H1 (cell line): ENCODE measurements around the gene GTF2A1L. TPM values are rescaled to one million over a fixed set of nuclear protein-coding genes. Genes with fewer than 3 reads are reported as not detected.

Experiments used
- CTCF ChIA-PET: fragments of 300-600 bp; sonication (Branson Sonifier 250); formaldehyde crosslinking; loops from one replicate; lab custom pipeline; 2021; ENCODE audit not compliant: partially characterized antibody; lab: Charles Lee
- POLR2A ChIA-PET: fragments of 300-600 bp; sonication (Branson Sonifier 250); formaldehyde crosslinking; loops from one replicate; lab custom pipeline; 2021; ENCODE audit warnings: inconsistent platforms; ENCODE audit not compliant: partially characterized antibody; lab: Charles Lee
- DNase-seq, 2 experiments: peaks; one replicate each; pipeline versions ENCODE4 v3.0.0 to v3.0.0-alpha.2; 2010 to 2022; ENCODE audit warnings: low spot score in 2 of 2, low read depth in 1 of 2, mixed read lengths in 1 of 2
- FAIRE-seq: peaks from 2 replicates; lab custom pipeline; 2011; peaks lifted over from hg19 to GRCh38; lab: Jason Lieb, UNC
- H2AFZ ChIP-seq: 2 replicates; pipeline ENCODE4 v1.8.1; 2012; ENCODE audit warnings: low read length, inconsistent platforms
- H2AK5ac ChIP-seq: 2 replicates; pipeline ENCODE4 v1.6.1; 2013; ENCODE audit warnings: low read depth, low read length
- H2BK120ac ChIP-seq: replicated peaks from 2 replicates; pipeline ENCODE3; 2013; ENCODE audit warnings: low read depth, low read length, inconsistent platforms
- H2BK12ac ChIP-seq: 2 replicates; pipeline ENCODE4 v1.6.1; 2013; ENCODE audit warnings: low read depth, low read length
- H2BK15ac ChIP-seq: 2 replicates; pipeline ENCODE4 v1.6.1; 2013; ENCODE audit warnings: low read length
- H2BK20ac ChIP-seq: 2 replicates; pipeline ENCODE4 v1.6.1; 2013; ENCODE audit warnings: low read length
- H2BK5ac ChIP-seq: 2 replicates; pipeline ENCODE4 v1.6.1; 2013; ENCODE audit warnings: low read depth, low read length
- H3K14ac ChIP-seq: 2 replicates; pipeline ENCODE4 v1.6.1; 2013; ENCODE audit warnings: inconsistent platforms; ENCODE audit not compliant: insufficient read length
- H3K18ac ChIP-seq: 2 replicates; pipeline ENCODE4 v1.6.1; 2013; ENCODE audit warnings: low read length; ENCODE audit errors: extremely low read depth
- H3K23ac ChIP-seq: 2 replicates; pipeline ENCODE4 v1.6.1; 2013; ENCODE audit warnings: inconsistent platforms; ENCODE audit not compliant: insufficient read length
- H3K23me2 ChIP-seq: 2 replicates; pipeline ENCODE4 v1.6.1; 2013; ENCODE audit warnings: low read depth, low read length
- H3K27ac ChIP-seq: 2 replicates; pipeline ENCODE4 v1.6.1; 2011; ENCODE audit warnings: low read depth, low read length, inconsistent platforms
- H3K27me3 ChIP-seq, 4 experiments: replicated peaks in 1 of 4; 1 replicate in 1 of 4; 2 replicates in 3 of 4; pipeline versions ENCODE4 v1.6.1 to v1.8.1; 2011 to 2013; ENCODE audit warnings: low read length in 3 of 4, mild to moderate bottlenecking in 3 of 4, inconsistent platforms in 2 of 4, mixed read lengths in 2 of 4, moderate library complexity in 1 of 4; ENCODE audit not compliant: control insufficient read depth in 3 of 4, insufficient read depth in 3 of 4; ENCODE audit errors: extremely low read depth in 1 of 4
- H3K36me3 ChIP-seq, 4 experiments: 2 replicates each; pipeline versions ENCODE4 v1.6.1 to v1.8.1; 2011 to 2013; ENCODE audit warnings: mild to moderate bottlenecking in 4 of 4, low read length in 3 of 4, moderate library complexity in 2 of 4, control low read depth in 1 of 4, inconsistent platforms in 1 of 4; ENCODE audit not compliant: insufficient read depth in 4 of 4, control insufficient read depth in 2 of 4
- H3K4ac ChIP-seq: replicated peaks from 2 replicates; pipeline ENCODE3; 2013; ENCODE audit warnings: low read length, low read depth, mixed read lengths, inconsistent platforms; ENCODE audit not compliant: insufficient read length
- H3K4me1 ChIP-seq, 4 experiments: replicated peaks in 1 of 4; 1 replicate in 1 of 4; 2 replicates in 3 of 4; pipeline versions ENCODE4 v1.6.1 to v1.8.1; 2011 to 2013; ENCODE audit warnings: low read length in 3 of 4, inconsistent platforms in 2 of 4, mixed read lengths in 1 of 4; ENCODE audit not compliant: insufficient read depth in 4 of 4, control insufficient read depth in 3 of 4
- H3K4me2 ChIP-seq, 2 experiments: 2 replicates each; pipeline versions ENCODE4 v1.6.1 to v1.8.1; 2011 to 2013; ENCODE audit warnings: low read depth in 2 of 2, low read length in 2 of 2, control low read depth in 1 of 2, inconsistent platforms in 1 of 2, mild to moderate bottlenecking in 1 of 2; ENCODE audit not compliant: insufficient read depth in 1 of 2
- H3K4me3 ChIP-seq, 4 experiments: fragments of 200-600, 300-600 bp in 1 of 4; sonication (generic), shearing (Covaris generic), sonication (Bioruptor Twin) in 1 of 4; 2 replicates each; pipeline versions ENCODE4 v1.5.1 to v1.8.1; 2011 to 2016; ENCODE audit warnings: low read length in 4 of 4, low read depth in 3 of 4, control low read depth in 2 of 4, inconsistent platforms in 2 of 4, mild to moderate bottlenecking in 2 of 4, mixed read lengths in 1 of 4, moderate library complexity in 1 of 4; ENCODE audit not compliant: insufficient read depth in 2 of 4; ENCODE audit errors: extremely low read depth in 1 of 4
- H3K56ac ChIP-seq: replicated peaks from 2 replicates; pipeline ENCODE3; 2013; ENCODE audit warnings: low read depth, mild to moderate bottlenecking, mixed read lengths, low read length, inconsistent platforms; ENCODE audit not compliant: insufficient read length
- H3K79me1 ChIP-seq: 2 replicates; pipeline ENCODE4 v1.6.1; 2013; ENCODE audit warnings: low read depth, low read length, control low read depth
- H3K79me2 ChIP-seq, 2 experiments: 2 replicates each; pipeline versions ENCODE4 v1.6.1 to v1.8.1; 2012 to 2013; ENCODE audit warnings: low read length in 2 of 2, mild to moderate bottlenecking in 2 of 2, inconsistent platforms in 1 of 2; ENCODE audit not compliant: insufficient read depth in 2 of 2, control insufficient read depth in 1 of 2
- H3K9ac ChIP-seq, 4 experiments: replicated peaks in 1 of 4; 1 replicate in 1 of 4; 2 replicates in 3 of 4; pipeline versions ENCODE4 v1.6.1 to v1.8.1; 2011 to 2013; ENCODE audit warnings: low read depth in 3 of 4, low read length in 3 of 4, control low read depth in 2 of 4, mild to moderate bottlenecking in 2 of 4, moderate library complexity in 2 of 4, inconsistent platforms in 1 of 4; ENCODE audit errors: extremely low read depth in 1 of 4
- H3K9me3 ChIP-seq, 2 experiments: 2 replicates each; pipeline versions ENCODE4 v1.6.1 to v1.8.1; 2012 to 2013; ENCODE audit warnings: mild to moderate bottlenecking in 2 of 2, moderate library complexity in 2 of 2, control low read depth in 1 of 2, inconsistent platforms in 1 of 2, low read depth in 1 of 2, low read length in 1 of 2, mixed read lengths in 1 of 2; ENCODE audit not compliant: insufficient read depth in 2 of 2
- H4K20me1 ChIP-seq, 2 experiments: replicated peaks in 1 of 2; 2 replicates each; pipeline versions ENCODE3 to v1.8.1; 2011 to 2013; ENCODE audit warnings: inconsistent platforms in 2 of 2, low read length in 2 of 2, mild to moderate bottlenecking in 1 of 2; ENCODE audit not compliant: insufficient read depth in 2 of 2, control insufficient read depth in 1 of 2
- H4K5ac ChIP-seq: 2 replicates; pipeline ENCODE4 v1.6.1; 2013; ENCODE audit warnings: low read length, low read depth, mixed read lengths, inconsistent platforms; ENCODE audit not compliant: insufficient read length
- H4K8ac ChIP-seq: 2 replicates; pipeline ENCODE4 v1.8.0; 2013; ENCODE audit warnings: mild to moderate bottlenecking, moderate library complexity, low read length, inconsistent platforms; ENCODE audit not compliant: insufficient read depth; ENCODE audit errors: extremely low read depth
- H4K91ac ChIP-seq: replicated peaks from 2 replicates; pipeline ENCODE3; 2013; ENCODE audit warnings: low read length, mixed read lengths, inconsistent platforms; ENCODE audit not compliant: insufficient read length
- BCL11A ChIP-seq, 2 experiments: IDR thresholded peaks; one replicate each; pipeline ENCODE4 v1.6.1; 2011; ENCODE audit warnings: low read depth in 2 of 2, low read length in 2 of 2, mild to moderate bottlenecking in 2 of 2
- CHD2 ChIP-seq: IDR thresholded peaks from 2 replicates; pipeline ENCODE4 v1.6.1; 2012; ENCODE audit warnings: low read length, improper control_type of control experiment
- JUN ChIP-seq: IDR thresholded peaks from 2 replicates; pipeline ENCODE4 v1.6.1; 2011; ENCODE audit warnings: low read depth, mild to moderate bottlenecking, improper control_type of control experiment, low read length
- KDM1A ChIP-seq: fragments of 200-600, 300-600 bp; sonication (generic); IDR thresholded peaks from 2 replicates; pipeline ENCODE4 v1.7.1; 2016; ENCODE audit warnings: mild to moderate bottlenecking, low read length, borderline replicate concordance
- NANOG ChIP-seq: IDR thresholded peaks from 2 replicates; pipeline ENCODE4 v1.6.1; 2011; ENCODE audit warnings: low read length, low read depth, mild to moderate bottlenecking, inconsistent platforms; ENCODE audit not compliant: insufficient read depth, poor library complexity, severe bottlenecking
- PHF8 ChIP-seq: fragments of 200-600 bp; sonication (generic); conservative IDR thresholded peaks from 2 replicates; pipeline ENCODE4 v1.7.1; 2012; ENCODE audit warnings: low read depth, mild to moderate bottlenecking, inconsistent platforms, low read length, moderate library complexity
- RFX5 ChIP-seq: IDR thresholded peaks from 2 replicates; pipeline ENCODE4 v1.6.1; 2011; ENCODE audit warnings: low read depth, low read length, improper control_type of control experiment, borderline replicate concordance
- RXRA ChIP-seq: IDR thresholded peaks from 2 replicates; pipeline ENCODE4 v1.6.1; 2011; ENCODE audit warnings: low read depth, mild to moderate bottlenecking, low read length, moderate library complexity; ENCODE audit not compliant: insufficient read depth
- SP4 ChIP-seq: IDR thresholded peaks from 2 replicates; pipeline ENCODE4 v1.6.1; 2012; ENCODE audit warnings: low read length, inconsistent platforms
- TBP ChIP-seq: IDR thresholded peaks from 2 replicates; pipeline ENCODE4 v1.6.1; 2011; ENCODE audit warnings: low read depth, low read length, improper control_type of control experiment
- TCF12 ChIP-seq: IDR thresholded peaks from 2 replicates; pipeline ENCODE4 v1.6.1; 2011; ENCODE audit warnings: low read depth, mild to moderate bottlenecking, low read length
- WGBS, 2 experiments: shearing (Covaris generic) in 1 of 2; methylation state at CpG; one replicate each; pipeline versions ENCODE4 v1.1.6 to v1.1.7; 2013 to 2015; ENCODE audit warnings: low lambda C conversion rate in 2 of 2, mixed read lengths in 2 of 2, inconsistent platforms in 1 of 2, low coverage in 1 of 2, missing lambda C conversion rate in 1 of 2; ENCODE audit not compliant: insufficient replicate concordance in 2 of 2, insufficient coverage in 1 of 2, insufficient read length in 1 of 2; ENCODE audit errors: extremely low coverage in 1 of 2, missing lambda C conversion rate in 1 of 2; 5-methylcytosine and 5-hydroxymethylcytosine counted together
- polyA plus RNA-seq, 7 experiments: library from polyadenylated mRNA; depleted of rRNA in 3 of 7; stranded (reverse) in 5 of 7; unstranded in 2 of 7; fragments of >200 nt in 5 of 7; fragments of 200-250 nt in 2 of 7; gene quantifications; 1 replicate in 5 of 7; 2 replicates in 1 of 7; 4 replicates in 1 of 7; pipeline versions ENCODE4 v1.2.1 to v1.2.3, GENCODE V29; 2011 to 2013; ENCODE audit warnings: missing spikeins in 2 of 7, mixed read lengths in 2 of 7
- total RNA-seq: library from RNA; stranded (reverse); fragmentation: NEBNext Ultra II Directional; extraction: Animal tissue kit (Norgen Biotek cat#: 25700); gene quantifications from 2 replicates; pipeline ENCODE4 v1.2.1, GENCODE V29; 2021

GTF2A1L gene
- total and polyA plus RNA-seq, 2 of the 8 experiments (the other 6 are each of a cell fraction or from before 2014, with no cell fraction given): 0.18 TPM; not detected in 1

DNA sequence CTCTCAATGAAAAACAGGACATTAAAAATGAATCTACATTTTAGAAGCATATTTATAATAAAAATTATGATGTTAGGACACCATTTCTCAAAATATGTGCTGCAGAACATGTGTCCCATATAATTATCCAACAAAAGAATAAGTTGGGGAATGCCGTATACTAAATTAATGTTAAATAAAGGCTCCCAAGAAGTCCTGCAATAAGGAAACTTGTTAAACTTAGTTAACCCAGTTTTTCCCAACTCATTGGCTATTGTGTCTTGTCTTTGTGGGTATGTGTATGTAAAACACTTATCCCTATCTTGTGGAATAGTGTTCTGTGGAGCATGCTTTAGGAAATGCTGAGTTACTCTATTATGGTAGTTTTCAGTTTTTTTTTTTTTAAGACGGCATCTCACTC, 25.6 kb upstream of the GTF2A1L start:
- H2BK20ac ChIP-seq: no peak overlapping the region
- CTCF ChIA-PET: interaction anchor here (0.8 to 1.1 kb wide), 2 partner anchors 9 to 12 kb away, joined by 3 read pairs; no protein-coding TSS in a partner anchor

More for the DNA sequence above, 25.6 kb upstream of the GTF2A1L start:
- H3K36me3 ChIP-seq: no peaks in the 10 kb centered on the region; a peak in 1 of 8 replicates
- H3K14ac ChIP-seq: no peak overlapping the region
- H4K5ac ChIP-seq: no peak overlapping the region
- no peak overlapping the region for H4K8ac ChIP-seq
- H3K23ac ChIP-seq: no peak overlapping the region
- no peak overlapping the region for H2AK5ac ChIP-seq
- H3K4ac ChIP-seq: no peak overlapping the region
- POLR2A ChIA-PET: no interaction called here
- H3K79me1 ChIP-seq: no peaks in the 10 kb centered on the region
- H4K20me1 ChIP-seq: no peaks in the 10 kb centered on the region
- DNase-seq (no peak), FAIRE-seq (no peak)
- H2BK15ac ChIP-seq: no peak overlapping the region
- H3K27ac ChIP-seq: no peak overlapping the region
- H3K9ac ChIP-seq: no peak overlapping the region
- H3K56ac ChIP-seq: no peak overlapping the region
- WGBS, 2 experiments: 94% methylated on average over 2 of the region's 2 CpGs; no CpG with 5 or more reads in 1 of the 2 experiments
- H2BK5ac ChIP-seq: no peak overlapping the region
- no peak overlapping the region for H4K91ac ChIP-seq
- no peak overlapping the region for H2BK120ac ChIP-seq
- H3K27me3 ChIP-seq: 0 out of 7 replicates have a peak, but pooled peaks cover 0 to under 1% (median 0%) of the 10 kb centered on the region in 4 experiments
- H3K23me2 ChIP-seq: no peaks in the 10 kb centered on the region
- TF ChIP-seq TBP (no peak), KDM1A (no peak), RFX5 (no peak), BCL11A (IDR thresholded peaks at IDR 0.05; ENCODE audit: low read depth in 2 of 2, low read length in 2 of 2) (no peak), TCF12 (no peak), NANOG (no peak), PHF8 (no peak), CHD2 (no peak), RXRA (no peak), SP4 (no peak), JUN (no peak)
- H3K4me2 ChIP-seq: no peak overlapping the region
- no peak overlapping the region for H2BK12ac ChIP-seq
- peaks cover 0 to 3% (median 0%) of the 10 kb centered on the region in 4 experiments; a peak in 3 of 7 replicates for H3K4me1 ChIP-seq
- H2AFZ ChIP-seq: no peak overlapping the region
- no peaks in the 10 kb centered on the region for H3K9me3 ChIP-seq
- no peaks in the 10 kb centered on the region for H3K79me2 ChIP-seq
- no peak overlapping the region for H3K4me3 ChIP-seq
- no peak overlapping the region for H3K18ac ChIP-seq
